GM11168 (cell line): ENCODE results near the gene EPS8.

Source experiments
- in situ Hi-C: fragments of 300-500 bp; cut with MboI; formaldehyde crosslinking; loops from one replicate; pipeline ENCODE4 v1.12.0; 2022; ENCODE audit warnings: low sequenced_read_pairs; ENCODE audit not compliant: unreplicated experiment

Gene EPS8

GRCh38 chr12:15726027-15726877 lies 62.9 kb downstream of the EPS8 start:
- in situ Hi-C loops, result no loop called here

GRCh38 chr12:15722951-15723350 lies 66.2 kb downstream of the EPS8 start:
- in situ Hi-C loops, result no loop called here

DNA sequence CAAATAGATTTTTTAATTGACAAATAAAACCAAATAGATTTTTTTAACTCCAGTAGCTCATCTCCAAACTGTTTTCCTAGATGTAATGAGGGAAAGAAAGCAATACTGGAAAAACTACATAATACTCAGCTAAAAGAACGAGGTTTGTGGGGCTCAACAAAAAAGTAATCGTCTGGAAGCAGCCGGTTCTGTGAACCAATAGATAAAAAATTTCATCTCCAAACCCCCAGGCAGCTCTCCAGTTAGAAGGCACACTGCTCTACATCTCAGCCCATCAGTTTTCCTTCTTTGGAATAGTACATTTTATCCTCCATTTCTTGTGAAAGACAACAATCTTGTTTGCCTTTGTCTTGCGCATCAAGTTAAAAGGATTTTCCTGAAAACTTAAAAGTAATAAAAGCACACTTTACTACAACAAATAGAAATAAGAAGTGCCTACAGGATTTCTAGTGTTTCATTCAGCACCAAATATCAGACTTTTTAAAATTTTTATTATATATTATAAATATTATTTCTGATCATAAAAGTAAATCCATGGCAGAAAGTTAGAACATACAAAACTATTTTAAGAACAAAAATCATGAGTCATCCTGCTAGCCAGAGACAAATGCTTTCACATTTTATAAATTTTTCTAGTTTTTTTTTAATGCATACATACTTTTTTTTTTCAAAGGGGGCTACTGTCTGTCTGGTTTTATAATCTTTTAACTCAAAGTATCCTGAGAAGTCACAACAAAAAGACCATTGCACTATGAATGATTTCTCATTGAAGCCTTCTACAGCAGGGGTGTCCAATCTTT lies 67.7 kb downstream of the EPS8 start:
- in situ Hi-C loops, result no loop called here

DNA sequence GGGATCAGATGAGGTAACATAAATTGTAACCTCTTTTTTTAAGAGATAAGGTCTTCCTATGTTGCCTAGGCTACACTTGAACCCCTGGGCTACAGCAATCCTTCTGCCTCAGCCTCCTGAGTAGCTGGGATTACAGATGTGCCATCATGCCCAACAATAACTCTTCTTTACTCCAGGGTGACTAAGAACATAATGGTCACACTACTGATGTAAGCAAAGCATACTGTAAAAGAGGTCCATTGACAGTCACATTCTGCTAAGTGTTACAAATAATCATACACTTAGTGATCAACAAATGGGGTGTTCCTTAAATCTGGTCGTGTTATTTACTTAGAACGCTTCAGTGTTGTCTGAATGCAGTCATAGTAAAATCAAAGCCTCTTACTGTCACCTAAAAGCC lies 68.9 kb downstream of the EPS8 start:
- in situ Hi-C loops, result no loop called here

DNA sequence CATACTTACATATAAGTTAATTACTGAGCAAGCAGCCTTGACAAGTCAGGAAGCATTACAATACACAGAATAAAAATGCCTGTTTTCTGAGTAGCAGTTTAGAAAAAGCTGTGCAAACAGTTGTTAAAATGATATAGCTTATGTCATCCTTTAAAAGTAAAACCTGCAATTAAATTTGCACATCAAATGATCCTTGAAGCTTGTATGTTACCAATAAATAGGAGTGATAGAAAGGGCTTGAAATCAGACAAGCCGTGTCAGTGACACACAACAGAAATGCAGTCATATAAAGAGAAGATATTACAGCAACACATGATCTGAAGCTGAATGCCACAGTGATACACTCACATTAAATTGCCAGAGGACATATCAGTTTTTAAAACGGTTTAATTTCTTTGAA lies 70.0 kb downstream of the EPS8 start:
- in situ Hi-C loops, result no loop called here

DNA sequence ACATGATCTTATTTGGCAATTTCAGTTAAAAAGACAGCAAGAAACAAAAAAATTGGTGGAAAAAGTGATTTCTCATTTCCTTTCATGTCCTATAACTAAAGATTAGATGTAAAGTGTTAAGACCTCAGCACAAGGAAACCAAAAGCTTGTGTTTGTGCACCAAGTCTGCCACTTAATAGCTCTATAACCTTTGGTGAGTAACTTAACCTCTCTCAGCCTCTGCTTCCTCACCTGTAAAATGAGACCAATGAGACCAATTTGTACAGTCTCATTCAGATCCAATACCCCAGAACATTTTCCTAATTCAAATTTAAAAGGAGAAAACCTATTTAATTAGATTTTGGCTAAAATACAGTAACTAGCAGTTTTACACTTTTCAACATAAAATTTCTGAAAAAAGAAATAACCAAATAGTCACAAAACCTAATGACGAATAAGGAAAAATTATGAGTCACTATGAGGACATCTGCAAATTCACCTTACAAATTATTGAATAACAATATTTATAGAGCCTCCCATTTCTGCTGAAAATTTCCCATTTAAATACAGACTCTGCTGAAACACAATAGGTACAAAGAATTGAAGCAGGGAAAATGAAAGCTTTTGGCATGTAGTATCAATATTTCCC lies 71.1 kb downstream of the EPS8 start:
- in situ Hi-C loops, result no loop called here

GRCh38 chr12:15716581-15716980 lies 72.6 kb downstream of the EPS8 start:
- in situ Hi-C loops, result no loop called here

GRCh38 chr12:15714256-15714655 lies 74.9 kb downstream of the EPS8 start:
- in situ Hi-C loops, result no loop called here

DNA sequence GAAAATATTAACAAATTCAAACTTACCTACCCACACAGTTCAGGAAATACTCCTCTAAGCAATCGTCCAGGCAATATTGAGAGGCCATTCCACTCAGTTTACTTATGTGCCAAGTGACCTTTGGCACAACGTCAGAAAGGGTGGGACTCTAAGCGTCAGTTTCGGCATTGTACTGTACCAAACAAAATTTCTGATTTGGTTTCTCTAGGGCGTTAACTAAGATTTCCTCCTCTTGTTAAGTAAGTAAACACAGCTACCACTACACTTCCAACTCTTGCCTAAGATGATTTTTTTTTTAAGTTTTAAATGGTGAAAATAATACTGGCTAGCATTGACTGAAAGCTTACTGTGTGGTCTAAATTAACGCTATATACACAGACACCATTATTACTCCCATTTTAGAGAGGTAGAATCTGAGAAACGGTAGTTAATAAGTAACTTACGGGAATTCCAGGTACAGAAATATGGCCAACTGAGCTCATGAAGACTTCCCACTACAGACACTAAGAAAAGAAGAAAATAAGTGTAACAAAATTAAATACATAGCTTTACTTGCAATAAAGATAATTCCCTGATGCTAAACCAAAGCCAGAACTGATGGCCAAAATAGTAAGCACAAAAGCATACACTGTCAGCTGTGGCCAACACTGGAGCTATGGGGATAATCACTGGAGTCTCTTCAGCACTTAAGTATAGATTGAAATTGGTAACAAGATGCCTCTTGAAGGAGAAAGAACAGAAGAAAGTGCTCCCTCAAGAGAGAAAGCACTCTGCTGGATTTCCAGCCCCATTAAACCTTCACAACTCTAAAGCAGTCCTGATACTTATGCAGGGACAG lies 76.1 kb downstream of the EPS8 start:
- in situ Hi-C loops, result no loop called here

DNA sequence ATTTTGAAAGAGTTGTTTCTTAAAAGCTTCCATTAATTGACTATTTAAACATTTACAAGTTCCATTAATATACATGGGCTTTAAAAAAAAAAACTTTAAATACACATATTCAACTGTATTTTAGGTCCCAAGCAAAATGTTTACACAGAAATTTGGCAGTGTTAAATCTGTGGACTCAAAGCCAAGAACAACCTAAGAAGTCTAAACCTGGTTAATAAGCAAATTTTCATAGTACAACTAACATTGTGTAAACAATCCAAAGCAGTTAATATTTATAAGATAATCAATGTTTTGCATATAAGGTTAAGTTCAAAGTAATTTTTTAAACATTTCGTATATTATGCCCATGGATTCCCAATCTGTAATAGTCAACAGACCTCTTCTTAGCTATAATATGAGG lies 77.0 kb downstream of the EPS8 start:
- in situ Hi-C loops, result no loop called here

- in situ Hi-C loops, result no loop called here
Observed at GRCh38 chr12:15710860-15711510, 78.2 kb downstream of the EPS8 start.

- in situ Hi-C loops, result no loop called here
Observed at GRCh38 chr12:15709551-15709950, 79.6 kb downstream of the EPS8 start.

DNA sequence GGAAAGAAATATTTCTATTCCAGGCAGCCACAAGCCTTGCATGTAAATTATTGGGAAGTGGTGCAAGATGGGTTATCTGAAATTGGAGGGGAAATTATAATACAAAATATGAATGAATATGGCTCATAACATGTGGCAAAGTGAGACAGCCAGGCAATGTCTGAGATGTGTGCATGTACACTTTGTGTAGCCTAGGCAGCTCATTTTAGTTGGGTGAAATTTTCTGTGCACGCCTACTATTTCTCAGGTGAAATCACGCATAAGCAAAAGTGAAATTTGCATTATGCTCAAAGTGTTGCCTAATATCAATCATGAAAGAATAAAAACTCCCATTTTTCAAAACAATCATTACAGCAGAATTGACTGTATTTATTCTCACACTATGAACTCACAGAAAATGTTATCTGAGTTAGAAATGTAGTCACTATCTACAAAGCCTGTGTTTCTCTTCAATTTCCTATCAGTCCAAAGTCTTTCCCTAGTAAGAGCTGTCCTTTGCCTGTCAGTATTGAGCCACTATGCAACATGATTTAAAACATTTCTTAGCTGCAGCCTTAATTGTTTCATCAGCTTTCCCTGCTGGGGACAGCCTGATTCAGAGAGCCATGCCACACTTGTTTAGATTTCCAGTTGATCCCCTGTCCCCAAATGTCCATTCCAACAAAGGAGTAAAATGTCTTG lies 80.7 kb downstream of the EPS8 start:
- in situ Hi-C loops, result no loop called here

DNA sequence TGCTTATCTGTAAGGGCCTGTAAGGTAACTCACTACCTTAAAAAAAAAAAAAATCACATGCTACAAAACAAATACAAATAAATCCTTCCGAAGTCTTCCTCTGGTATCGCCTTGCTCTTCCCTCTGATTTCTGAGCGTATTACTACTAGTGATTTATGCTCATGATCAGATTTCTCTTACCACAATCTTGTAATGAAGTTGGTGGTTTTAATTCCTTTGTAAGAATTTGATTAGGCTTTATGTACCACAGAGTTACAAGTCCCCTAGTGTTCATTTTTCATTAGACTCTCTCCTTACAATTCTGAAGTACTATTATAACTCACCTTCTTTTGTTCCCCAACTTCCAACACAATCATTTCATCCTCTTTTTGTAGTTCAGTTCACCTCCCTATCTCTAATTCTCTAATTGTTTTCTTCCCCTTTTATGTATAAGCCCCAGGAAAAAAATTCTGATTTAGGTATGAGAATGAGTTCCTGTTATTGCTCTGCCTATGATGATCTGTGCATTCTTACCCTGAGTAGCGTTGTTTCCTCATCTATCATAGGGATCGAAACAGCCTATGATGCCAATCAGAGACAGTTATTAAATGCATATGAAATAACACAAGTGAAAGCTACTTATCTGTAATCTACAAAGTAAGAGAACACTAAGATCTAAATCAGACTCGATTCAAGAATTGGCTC lies 81.5 kb downstream of the EPS8 start:
- in situ Hi-C loops, result no loop called here

DNA sequence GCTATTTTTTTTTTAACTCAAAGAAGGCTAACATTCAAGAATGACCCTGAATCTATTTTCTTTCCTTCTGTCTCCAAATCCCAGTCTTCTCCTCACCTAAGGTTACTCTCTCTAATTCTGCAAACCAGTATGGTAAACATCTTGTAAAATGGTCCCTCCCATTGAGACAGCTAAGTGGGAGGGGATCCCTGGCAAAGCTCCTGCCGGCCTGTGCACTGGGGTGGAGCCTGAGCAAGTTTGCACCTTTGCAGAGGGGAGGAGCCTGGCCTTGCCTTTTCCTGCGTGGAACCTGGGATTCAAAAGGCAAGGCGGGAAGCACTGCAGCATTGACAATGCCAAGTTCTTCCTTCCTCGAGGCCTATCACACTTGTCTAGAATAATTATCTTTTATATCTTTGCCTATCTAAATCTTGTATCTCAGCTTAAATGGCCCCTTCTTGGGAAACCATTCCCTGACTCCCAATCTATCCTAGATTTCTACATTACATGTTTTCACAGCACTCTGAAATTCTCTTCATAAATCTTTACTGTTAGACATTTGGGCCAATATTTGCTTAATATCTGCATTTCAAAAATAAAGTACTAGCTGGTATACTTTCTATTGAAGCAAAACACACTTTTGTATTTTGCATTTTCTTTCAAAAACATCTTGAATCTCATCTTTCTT lies 83.0 kb downstream of the EPS8 start:
- in situ Hi-C loops, result no loop called here

DNA sequence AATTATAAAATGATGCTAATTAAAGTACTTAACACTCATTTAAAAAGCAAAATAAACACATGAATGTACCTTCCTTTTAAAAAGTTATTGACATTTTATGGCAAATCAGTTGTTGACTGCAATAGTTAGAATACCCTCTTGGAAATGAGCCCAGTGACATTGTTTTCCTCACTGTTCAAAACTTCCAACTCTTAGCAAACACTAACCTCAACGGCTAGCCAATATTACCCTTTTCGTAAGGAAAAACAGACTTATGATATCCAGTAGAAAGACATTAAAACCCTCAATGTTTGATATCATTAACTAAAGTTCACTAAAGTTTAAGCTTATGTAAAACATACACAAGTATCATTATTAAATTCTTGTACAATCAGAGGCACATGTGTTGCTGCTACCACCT lies 83.6 kb downstream of the EPS8 start:
- in situ Hi-C loops, result no loop called here

GRCh38 chr12:15702276-15702675 lies 86.9 kb downstream of the EPS8 start:
- in situ Hi-C loops, result no loop called here

DNA sequence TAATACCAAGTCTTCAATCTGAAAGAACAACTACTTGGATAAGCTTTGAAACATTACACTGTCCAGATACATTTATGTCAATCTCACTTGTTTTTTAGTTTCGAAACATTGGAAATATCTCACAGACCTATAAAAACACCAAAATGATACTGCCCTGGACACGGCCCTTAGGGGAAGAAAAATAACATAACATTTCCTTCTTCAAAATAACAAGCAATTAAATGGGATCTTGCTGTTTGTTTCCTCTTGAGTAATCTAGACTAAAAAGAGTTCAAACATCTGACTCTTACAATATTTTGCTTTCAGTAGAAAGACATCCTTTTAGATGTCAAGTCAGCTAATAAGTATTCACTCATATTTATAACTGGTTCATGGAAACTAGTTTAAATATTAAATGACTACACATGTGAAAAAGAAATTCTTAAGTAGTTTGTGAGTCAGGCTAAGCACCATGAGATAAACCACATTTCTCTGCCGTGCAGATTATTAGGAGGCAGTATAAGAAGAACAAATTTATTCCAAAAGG lies 87.5 kb downstream of the EPS8 start:
- in situ Hi-C loops, result no loop called here
